Psoas muscle (tissue), 8 donors: ENCODE results near the gene AOX1. TPM values are rescaled to one million over a fixed set of nuclear protein-coding genes. Genes with fewer than 3 reads are reported as not detected.

Experiments used
- ATAC-seq, 4 donors: fragments of 200-7000 bp; cut with Tn5 transposase; one replicate each; pipeline ENCODE4 v1.9.1; 2020; ENCODE audit warnings: moderate library complexity in 3 of 4, mild to moderate bottlenecking in 2 of 4
- DNase-seq, 2 donors: peaks; one replicate each; pipeline ENCODE4 v3.0.0-alpha.2; 2020
- H3K27ac ChIP-seq: fragments of 200-600 bp; one replicate; pipeline ENCODE4 v1.8.0; 2022
- H3K27me3 ChIP-seq, 3 donors: fragments of 200-600 bp in 1 of 3; one replicate each; pipeline versions ENCODE4 v1.6.1 to v1.8.0; 2013 to 2022; ENCODE audit warnings: low read length in 2 of 3, mild to moderate bottlenecking in 2 of 3, moderate library complexity in 1 of 3; ENCODE audit not compliant: insufficient read depth in 3 of 3
- H3K36me3 ChIP-seq, 2 donors: fragments of 200-600 bp in 1 of 2; one replicate each; pipeline versions ENCODE4 v1.6.1 to v1.8.0; 2013 to 2022; ENCODE audit warnings: low read depth in 1 of 2, mild to moderate bottlenecking in 1 of 2, moderate library complexity in 1 of 2; ENCODE audit not compliant: insufficient read depth in 1 of 2
- H3K4me1 ChIP-seq: fragments of 200-600 bp; one replicate; pipeline ENCODE4 v1.8.0; 2022
- H3K4me3 ChIP-seq: fragments of 200-600 bp; one replicate; pipeline ENCODE4 v1.8.0; 2022; ENCODE audit warnings: mild to moderate bottlenecking
- H3K9me3 ChIP-seq: fragments of 200-600 bp; one replicate; pipeline ENCODE4 v1.8.0; 2022
- CTCF ChIP-seq: fragments of 200-600 bp; IDR thresholded peaks from one replicate; pipeline ENCODE4 v1.8.0; 2022; ENCODE audit warnings: antibody characterized with exemption
- WGBS, 3 donors: extraction: QIAGEN DNeasy Blood & Tissue Kit; methylation state at CpG; one replicate each; pipeline versions ENCODE4 v1.1.6 to v1.1.7; 2013; 5-methylcytosine and 5-hydroxymethylcytosine counted together
- intact Hi-C, 2 donors: fragments of 100-400 bp; cut with DNase I; formaldehyde crosslinking; loops; one replicate each; pipeline versions ENCODE4 v1.11.0 to v1.14.2; 2022
- polyA plus RNA-seq, 3 donors: library from polyadenylated mRNA; stranded (reverse); fragments of 200-250 nt; gene quantifications; one replicate each; pipeline ENCODE4 v1.2.3, GENCODE V29; 2013
- total RNA-seq, 4 donors: library from RNA; stranded (reverse); fragmentation: NEBNext Ultra II Directional in 2 of 4; extraction: Animal tissue kit (Norgen Biotek cat#: 25700) in 2 of 4; gene quantifications; one replicate each; pipeline versions ENCODE4 v1.2.1 to v1.2.4, GENCODE V29; 2021 to 2023
- donor health status: healthy with polysubstance abuse.
- donor health status: DM: no; HTN: no; CAD: no; lungs with moderate emphysema.
- donor health status: Bipolar disorder and iron deficiency.
- donor health status: healthy.
- donor health status: DM: yes; HTN: yes; CAD: no.
- donor health status: DM: no; HTN: no; CAD: no.
- donor health status: DM: no; HTN: no; CAD: no.
- donor health status: DM: yes; HTN: yes; CAD: no.

Gene AOX1
- total and polyA plus RNA-seq, 7 donors, result 4.2 to 17.0 (median 10.3) TPM

GRCh38 chr2:200702044-200702443, 116.2 kb downstream of the AOX1 start:
- H3K4me3 ChIP-seq, result no peak overlapping the region
- no peaks in the 10 kb centered on the region for H3K36me3 ChIP-seq
- intact Hi-C loops, result loop anchor here in 1 of 2 donors (5.0 to 10.0 kb wide), 2 partner anchors 125 to 727 kb away; no protein-coding TSS in a partner anchor
- DNase-seq, result no peak
- H3K4me1 ChIP-seq, result no peaks in the 10 kb centered on the region
- TF ChIP-seq CTCF, result no peak
- WGBS, 3 donors, result 88 to 91% (median 90%) methylated on average over 1 of the region's 1 CpG
- ATAC-seq, result no peak
- H3K27me3 ChIP-seq, result no peaks in the 10 kb centered on the region
- H3K9me3 ChIP-seq, result no peaks in the 10 kb centered on the region
- H3K27ac ChIP-seq, result no peak overlapping the region

GRCh38 chr2:200702646-200703118, 116.9 kb downstream of the AOX1 start:
- no peak for ATAC-seq

GRCh38 chr2:200703127-200703925, 117.5 kb downstream of the AOX1 start:
- intact Hi-C loops, result loop anchor here in 1 of 2 donors (5.0 to 10.0 kb wide), 2 partner anchors 126 to 729 kb away; no protein-coding TSS in a partner anchor
- Histone ChIP-seq H3K27me3 (no peaks in the 10 kb centered on the region), H3K27ac (no peak overlapping the region), H3K4me1 (no peaks in the 10 kb centered on the region), H3K9me3 (no peaks in the 10 kb centered on the region), H3K36me3 (no peaks in the 10 kb centered on the region), H3K4me3 (no peak overlapping the region)
- ATAC-seq (no peak), DNase-seq (no peak)
- 48 to 59% (median 48%) methylated on average over 6 of the region's 6 CpGs for WGBS, 3 donors
- peak; percentile 37 for TF ChIP-seq CTCF

More at GRCh38 chr2:200702646-200703118, 116.9 kb downstream of the AOX1 start:
- 83 to 91% (median 89%) methylated on average over 4 of the region's 4 CpGs for WGBS, 3 donors
- Histone ChIP-seq H3K9me3 (no peaks in the 10 kb centered on the region), H3K27ac (no peak overlapping the region), H3K36me3 (no peaks in the 10 kb centered on the region), H3K27me3 (no peaks in the 10 kb centered on the region), H3K4me3 (no peak overlapping the region), H3K4me1 (no peaks in the 10 kb centered on the region)
- no peak for DNase-seq
- TF ChIP-seq CTCF, result no peak
- intact Hi-C loops, result loop anchor here in 1 of 2 donors (5.0 to 10.0 kb wide), 2 partner anchors 125 to 728 kb away; no protein-coding TSS in a partner anchor

- no peak for DNase-seq
- Histone ChIP-seq H3K27ac (no peak overlapping the region), H3K9me3 (no peaks in the 10 kb centered on the region), H3K36me3 (no peaks in the 10 kb centered on the region), H3K4me1 (no peaks in the 10 kb centered on the region), H3K27me3 (no peaks in the 10 kb centered on the region), H3K4me3 (no peak overlapping the region)
- no peak for ATAC-seq
- no peak for TF ChIP-seq CTCF
- 52 to 54% (median 54%) methylated on average over 4 of the region's 4 CpGs for WGBS, 3 donors
- intact Hi-C loops, result loop anchor here in 1 of 2 donors (5.0 to 10.0 kb wide), 2 partner anchors 127 to 729 kb away; no protein-coding TSS in a partner anchor
Observed at GRCh38 chr2:200703926-200704637, 118.3 kb downstream of the AOX1 start.
